Subcutaneous abdominal adipose tissue (tissue), 5 donors: Measurements from ENCODE around the gene ARHGAP27.
"Not testable (repeated sequence)": the region's sequence is repeated elsewhere in the genome, so short reads cannot be mapped to it uniquely, and the experiment has no call there.

Source experiments
- H3K27ac ChIP-seq: one replicate; pipeline ENCODE4 v1.7.0; 2013; ENCODE audit warnings: low read depth, mild to moderate bottlenecking, inconsistent platforms, low read length, moderate library complexity
- H3K27me3 ChIP-seq, 5 donors: one replicate each; pipeline ENCODE4 v1.7.0; 2013; ENCODE audit warnings: low read length in 5 of 5, inconsistent platforms in 1 of 5; ENCODE audit not compliant: control insufficient read depth in 5 of 5, insufficient read depth in 4 of 5
- H3K36me3 ChIP-seq, 5 donors: one replicate each; pipeline ENCODE4 v1.7.0; 2013; ENCODE audit warnings: low read length in 5 of 5; ENCODE audit not compliant: control insufficient read depth in 5 of 5, insufficient read depth in 5 of 5
- H3K4me1 ChIP-seq, 5 donors: one replicate each; pipeline ENCODE4 v1.7.0; 2013; ENCODE audit warnings: low read length in 5 of 5, mild to moderate bottlenecking in 3 of 5, moderate library complexity in 1 of 5; ENCODE audit not compliant: control insufficient read depth in 5 of 5, insufficient read depth in 5 of 5
- H3K4me3 ChIP-seq, 5 donors: one replicate each; pipeline ENCODE4 v1.7.0; 2013; ENCODE audit warnings: low read length in 5 of 5, low read depth in 1 of 5
- H3K9ac ChIP-seq, 5 donors: one replicate each; pipeline ENCODE4 v1.7.0; 2013; ENCODE audit warnings: low read length in 5 of 5, mild to moderate bottlenecking in 4 of 5, moderate library complexity in 3 of 5
- H3K9me3 ChIP-seq, 5 donors: one replicate each; pipeline ENCODE4 v1.7.0; 2013; ENCODE audit warnings: low read length in 5 of 5; ENCODE audit not compliant: control insufficient read depth in 5 of 5
- donor health status: healthy.
- donor health status: healthy.
- donor health status: healthy.
- donor health status: healthy.
- donor health status: healthy.

The ARHGAP27 gene

GRCh38 chr17:45432405-45433158 is at the start of gene ARHGAP27:
TSS of gene ARHGAP27 (minus strand) at chr17:45432870. CDS start at chr17:45430279, 2,591 bp downstream.
- peaks cover 0 to 28% (median 24%) of the 10 kb centered on the region in 5 donors for H3K36me3 ChIP-seq
- H3K4me1 ChIP-seq: peaks cover 0 to 48% (median 42%) of the 10 kb centered on the region in 5 donors
- H3K9me3 ChIP-seq: no peaks in the 10 kb centered on the region
- peak within 1 kb of the TSS; percentile 22 to 80 (median 70) for H3K4me3 ChIP-seq
- H3K27me3 ChIP-seq: peaks cover 0 to 16% (median 0%) of the 10 kb centered on the region in 5 donors
- peak within 1 kb of the TSS; percentile 23 for H3K27ac ChIP-seq
- H3K9ac ChIP-seq: peak within 1 kb of the TSS in 4 of 5 donors; percentile 60 to 71 (median 69)

GRCh38 chr17:45482317-45482716 is 49.6 kb upstream of the ARHGAP27 start:
- H3K9me3 ChIP-seq, H3K27ac ChIP-seq, H3K9ac ChIP-seq, H3K36me3 ChIP-seq, H3K4me3 ChIP-seq, H3K27me3 ChIP-seq: not testable (repeated sequence)
- H3K4me1 ChIP-seq: peaks cover 0 to 16% (median 9%) of the 10 kb centered on the region in 5 donors

- H3K9me3 ChIP-seq, H3K27me3 ChIP-seq, H3K4me3 ChIP-seq, H3K9ac ChIP-seq, H3K27ac ChIP-seq, H3K4me1 ChIP-seq: not testable (repeated sequence)
- peaks cover under 1 to 41% (median 28%) of the 10 kb centered on the region in 5 donors for H3K36me3 ChIP-seq
Observed at GRCh38 chr17:45475436-45475835, 42.8 kb upstream of the ARHGAP27 start.

- peaks cover 0 to 46% (median 33%) of the 10 kb centered on the region in 5 donors for H3K36me3 ChIP-seq
- H3K27me3 ChIP-seq, H3K9ac ChIP-seq: not testable (repeated sequence)
Observed at GRCh38 chr17:45472249-45472648, 39.6 kb upstream of the ARHGAP27 start.

GRCh38 chr17:45469204-45469563 is 36.5 kb upstream of the ARHGAP27 start:
- not testable (repeated sequence) for H3K27me3 ChIP-seq, H3K9ac ChIP-seq, H3K27ac ChIP-seq, H3K9me3 ChIP-seq, H3K4me3 ChIP-seq, H3K4me1 ChIP-seq
- peaks cover 0 to 26% (median 18%) of the 10 kb centered on the region in 5 donors for H3K36me3 ChIP-seq

More at GRCh38 chr17:45472249-45472648, 39.6 kb upstream of the ARHGAP27 start:
- H3K4me3 ChIP-seq, H3K4me1 ChIP-seq, H3K27ac ChIP-seq, H3K9me3 ChIP-seq: not testable (repeated sequence)

GRCh38 chr17:45468293-45469203 is 35.9 kb upstream of the ARHGAP27 start:
- H3K9me3 ChIP-seq, H3K27me3 ChIP-seq, H3K9ac ChIP-seq, H3K27ac ChIP-seq, H3K4me3 ChIP-seq, H3K4me1 ChIP-seq: not testable (repeated sequence)
- H3K36me3 ChIP-seq: peaks cover 0 to 27% (median 18%) of the 10 kb centered on the region in 5 donors

- H3K36me3 ChIP-seq: peaks cover 0 to 12% (median 3%) of the 10 kb centered on the region in 5 donors
- H3K9me3 ChIP-seq, H3K27me3 ChIP-seq, H3K4me3 ChIP-seq, H3K9ac ChIP-seq, H3K27ac ChIP-seq, H3K4me1 ChIP-seq: not testable (repeated sequence)
Observed at GRCh38 chr17:45461524-45462327, 29.1 kb upstream of the ARHGAP27 start.

GRCh38 chr17:45460422-45460821 is 27.8 kb upstream of the ARHGAP27 start:
- H3K27ac ChIP-seq: not testable (repeated sequence)

GRCh38 chr17:45454341-45454740 is 21.7 kb upstream of the ARHGAP27 start:
- not testable (repeated sequence) for H3K4me1 ChIP-seq, H3K4me3 ChIP-seq, H3K27me3 ChIP-seq, H3K27ac ChIP-seq, H3K9me3 ChIP-seq, H3K9ac ChIP-seq
- H3K36me3 ChIP-seq: peaks cover 0 to 57% (median 19%) of the 10 kb centered on the region in 5 donors

More at GRCh38 chr17:45460422-45460821, 27.8 kb upstream of the ARHGAP27 start:
- not testable (repeated sequence) for H3K4me1 ChIP-seq, H3K9me3 ChIP-seq, H3K27me3 ChIP-seq, H3K4me3 ChIP-seq, H3K9ac ChIP-seq
- H3K36me3 ChIP-seq: peaks cover 0 to 24% (median 7%) of the 10 kb centered on the region in 5 donors
